HepG2 (cell line): ENCODE data around the gene PSKH1. TPM values are rescaled to one million over a fixed set of nuclear protein-coding genes. Genes with fewer than 3 reads are reported as not detected.

Experiments
- CEBPG ChIP-seq: IDR thresholded peaks from 2 replicates; pipeline ENCODE4 v1.6.1; 2016
- DNMT3B ChIP-seq: conservative IDR thresholded peaks from 2 replicates; pipeline ENCODE4 v1.6.1; 2016; ENCODE audit warnings: missing biosample characterization, control low read depth
- GATAD2A ChIP-seq: IDR thresholded peaks from 2 replicates; pipeline ENCODE4 v1.6.1; 2016
- JUND ChIP-seq: sonication (generic); formaldehyde crosslinking; IDR thresholded peaks from 2 replicates; pipeline ENCODE4 v1.8.0; 2022; ENCODE audit warnings: mild to moderate bottlenecking, missing genetic modification reagents
- KLF12 ChIP-seq: sonication (generic); formaldehyde crosslinking; IDR thresholded peaks from 2 replicates; pipeline ENCODE4 v1.4.0; 2020; ENCODE audit warnings: missing genetic modification reagents, borderline replicate concordance
- NFKBIZ ChIP-seq: IDR thresholded peaks from 2 replicates; pipeline ENCODE4 v1.6.1; 2018; ENCODE audit warnings: missing genetic modification reagents, missing compliant biosample characterization
- NR2F2 ChIP-seq: IDR thresholded peaks from 2 replicates; pipeline ENCODE4 v1.6.1; 2012; ENCODE audit warnings: low read depth, inconsistent platforms, borderline replicate concordance
- PHF5A ChIP-seq: IDR thresholded peaks from one replicate; pipeline ENCODE4 v1.6.1; 2018; ENCODE audit warnings: low read depth, missing genetic modification reagents; ENCODE audit not compliant: unreplicated experiment
- SOX5 ChIP-seq: IDR thresholded peaks from 2 replicates; pipeline ENCODE4 v1.6.1; 2016; ENCODE audit warnings: borderline replicate concordance
- SRSF9 ChIP-seq: fragments of 200-400 bp; formaldehyde crosslinking; IDR thresholded peaks from 2 replicates; pipeline ENCODE4 v1.6.1; 2018; ENCODE audit warnings: borderline replicate concordance, mild to moderate bottlenecking, low read depth, low read length; ENCODE audit not compliant: insufficient read depth, poor library complexity, severe bottlenecking
- TERF1 ChIP-seq: sonication (generic); formaldehyde crosslinking; IDR thresholded peaks from 2 replicates; pipeline ENCODE4 v1.8.0; 2022; ENCODE audit warnings: mild to moderate bottlenecking, missing genetic modification reagents, moderate library complexity
- THAP11 ChIP-seq: IDR thresholded peaks from 2 replicates; pipeline ENCODE4 v1.6.1; 2016; ENCODE audit warnings: missing biosample characterization, missing genetic modification reagents
- ZFX ChIP-seq: sonication (generic); formaldehyde crosslinking; IDR thresholded peaks from 2 replicates; pipeline ENCODE4 v1.4.0; 2020; ENCODE audit warnings: mild to moderate bottlenecking, low read depth, missing genetic modification reagents, moderate library complexity
- ZNF225 ChIP-seq: sonication (generic); formaldehyde crosslinking; IDR thresholded peaks from 2 replicates; pipeline ENCODE4 v1.4.0; 2020; ENCODE audit warnings: mild to moderate bottlenecking, missing genetic modification reagents
- ZNF282 ChIP-seq: fragments of 450-650 bp; IDR thresholded peaks from 2 replicates; pipeline ENCODE4 v1.6.1; 2018; ENCODE audit not compliant: partially characterized antibody
- ZNF333 ChIP-seq: sonication (generic); formaldehyde crosslinking; IDR thresholded peaks from 2 replicates; pipeline ENCODE4 v1.4.0; 2020; ENCODE audit warnings: mild to moderate bottlenecking, missing genetic modification reagents, borderline replicate concordance
- ZNF33A ChIP-seq: sonication (generic); formaldehyde crosslinking; IDR thresholded peaks from 2 replicates; pipeline ENCODE4 v1.5.1; 2020; ENCODE audit warnings: missing genetic modification reagents, mild to moderate bottlenecking, moderate library complexity, borderline replicate concordance
- ZNF609 ChIP-seq: sonication (generic); formaldehyde crosslinking; IDR thresholded peaks from 2 replicates; pipeline ENCODE4 v1.4.0; 2020; ENCODE audit warnings: mild to moderate bottlenecking, missing genetic modification reagents, borderline replicate concordance
- polyA plus RNA-seq, 8 experiments: library from polyadenylated mRNA; depleted of rRNA in 3 of 8; stranded (reverse) in 7 of 8; unstranded in 1 of 8; fragments of >200 nt; fragmentation: Illumina TruSeq in 4 of 8; extraction: Trizol in 4 of 8; gene quantifications; 2 replicates each; pipeline versions ENCODE4 v1.2.1 to v1.2.3, GENCODE V29; 2011 to 2016; ENCODE audit warnings: low read depth in 4 of 8, missing spikeins in 1 of 8, mixed read lengths in 1 of 8; ENCODE audit not compliant: insufficient read depth in 1 of 8
- total RNA-seq, 5 experiments: library from RNA; depleted of rRNA; stranded (reverse); fragments of >200 nt; fragmentation: Illumina TruSeq; extraction: Trizol; gene quantifications; 2 replicates each; pipeline ENCODE4 v1.2.3, GENCODE V29; 2016; ENCODE audit warnings: low read depth in 1 of 5

The PSKH1 gene
- total and polyA plus RNA-seq, 2 of the 13 experiments (the other 11 are each of a cell fraction or from before 2014, with no cell fraction given) = 8.4 to 19.1 TPM

- no peak; the same call in 1 of the 2 replicates for TF ChIP-seq TERF1 (CRISPR knock-in tag)
- peak; percentile 28; the same call in 1 of the 2 replicates for TF ChIP-seq GATAD2A (CRISPR knock-in tag)
- TF ChIP-seq ZNF225 (CRISPR knock-in tag) = peak; percentile 64; the same call in 1 of the 2 replicates
- no peak for TF ChIP-seq ZNF33A
- peak; percentile 69 for TF ChIP-seq PHF5A (CRISPR knock-in tag)
- TF ChIP-seq ZNF609 (CRISPR knock-in tag) = 0 out of 2 replicates have a peak, but pooled peaks have one; percentile 37
- no peak for TF ChIP-seq DNMT3B
- peak; percentile 49; the same call in 1 of the 2 replicates for TF ChIP-seq SOX5 (CRISPR knock-in tag)
- TF ChIP-seq SRSF9 = no peak
- TF ChIP-seq JUND (CRISPR knock-in tag) = peak; percentile 94
- TF ChIP-seq ZFX (CRISPR knock-in tag) = peak; percentile 83
- TF ChIP-seq KLF12 = peak; percentile 87; the same call in 1 of the 2 replicates
- TF ChIP-seq CEBPG = peak; percentile 27
- no peak for TF ChIP-seq NFKBIZ (CRISPR knock-in tag)
- no peak; the same call in 1 of the 2 replicates for TF ChIP-seq NR2F2
- TF ChIP-seq ZNF333 (CRISPR knock-in tag) = peak; percentile 83; the same call in 1 of the 2 replicates
- no peak for TF ChIP-seq ZNF282
- TF ChIP-seq THAP11 = peak; percentile 78
Measured at GRCh38 chr16:67968400-67969253, 75.6 kb downstream of the PSKH1 start, which contains the start of gene SLC12A4 (continued).
